ENCODE measurements around the gene SCAANT1. TPM values are rescaled to one million over a fixed set of nuclear protein-coding genes. Genes with fewer than 3 reads are reported as not detected.

Gene SCAANT1
- total RNA-seq, 1 experiment from 2014 or later = not detected

- H3K23me2 ChIP-seq (ENCODE audit: insufficient read length, low read depth, low read length, poor library complexity, severe bottlenecking) = no peaks in the 10 kb centered on the region
- no peak overlapping the region for H3K14ac ChIP-seq (ENCODE audit: insufficient read depth, low read length)
- no peaks in the 10 kb centered on the region for H3K9me3 ChIP-seq (ENCODE audit: control insufficient read depth, low read depth, low read length)
- no peak overlapping the region for H2BK5ac ChIP-seq (ENCODE audit: insufficient read length, low read length)
- H3K4ac ChIP-seq (ENCODE audit: low read depth, low read length) = no peak overlapping the region
- H3K79me2 ChIP-seq (ENCODE audit: insufficient read depth, low read length) = peaks cover 2% of the 10 kb centered on the region; the same call in 1 of the 2 replicates
- no peak overlapping the region for H4K5ac ChIP-seq (ENCODE audit: insufficient read length, low read depth, low read length)
- Mint-ChIP-seq H3K4me3 (no peak overlapping the region), H3K27ac (no peak overlapping the region), H3K9me3 (no peaks in the 10 kb centered on the region), H3K27me3 (ENCODE audit: low read depth) (no peaks in the 10 kb centered on the region), H3K4me1 (peaks cover 18 to 23% of the 10 kb centered on the region in 2 experiments), H3K36me3 (ENCODE audit: insufficient read depth in 1 of 3, low read depth in 3 of 3) (peaks cover 0 to 19% (median 19%) of the 10 kb centered on the region in 3 experiments; a peak in 4 of 7 replicates)
- no CpG with 5 or more reads among the region's 3 CpGs for WGBS (ENCODE audit: extremely low coverage, insufficient read length, low lambda C conversion rate)
- no peak overlapping the region for H4K91ac ChIP-seq (ENCODE audit: insufficient read length, low read depth, low read length)
- no peak overlapping the region for H2BK15ac ChIP-seq (ENCODE audit: low read depth, low read length)
- no peak overlapping the region for H2BK20ac ChIP-seq (ENCODE audit: low read depth, low read length, poor library complexity, severe bottlenecking)
- no peak overlapping the region for H3K9ac ChIP-seq (ENCODE audit: extremely low read depth, insufficient read length, low read length)
- no peak overlapping the region for H3K27ac ChIP-seq (ENCODE audit: insufficient read length, low read depth, low read length)
- H2AK5ac ChIP-seq (ENCODE audit: insufficient read length, low read length) = no peak overlapping the region
- no peak overlapping the region for H3K23ac ChIP-seq (ENCODE audit: insufficient read length, low read depth, low read length)
- no peak overlapping the region for H3T11ph ChIP-seq (ENCODE audit: low read length)
- no peak overlapping the region for H3K18ac ChIP-seq (ENCODE audit: insufficient read length, low read depth, low read length)
- no peak overlapping the region for H4K8ac ChIP-seq (replicated peaks; ENCODE audit: insufficient read length, low read depth, low read length)
- H3K56ac ChIP-seq (ENCODE audit: insufficient read length, low read depth, low read length) = no peak overlapping the region
- H3K27me3 ChIP-seq (ENCODE audit: insufficient read depth, low read length) = no peaks in the 10 kb centered on the region
- no peaks in the 10 kb centered on the region for H4K20me1 ChIP-seq (ENCODE audit: control insufficient read depth, insufficient read depth, insufficient read length)
- H2AFZ ChIP-seq (ENCODE audit: low read length) = no peak overlapping the region
- H3K4me1 ChIP-seq (ENCODE audit: insufficient read depth, low read length) = peaks cover 9% of the 10 kb centered on the region
- H2BK12ac ChIP-seq (ENCODE audit: insufficient read length, low read depth, low read length) = no peak overlapping the region
- no peak overlapping the region for H2BK120ac ChIP-seq (ENCODE audit: low read depth, low read length, poor library complexity, severe bottlenecking)
- H3K4me2 ChIP-seq (ENCODE audit: insufficient read depth, insufficient read length, low read length) = no peak overlapping the region
- H3K79me1 ChIP-seq (ENCODE audit: insufficient read depth, low read depth, low read length, poor library complexity, severe bottlenecking) = peaks cover under 1% of the 10 kb centered on the region
- no peak for DNase-seq
- TF ChIP-seq, protein P1, sequence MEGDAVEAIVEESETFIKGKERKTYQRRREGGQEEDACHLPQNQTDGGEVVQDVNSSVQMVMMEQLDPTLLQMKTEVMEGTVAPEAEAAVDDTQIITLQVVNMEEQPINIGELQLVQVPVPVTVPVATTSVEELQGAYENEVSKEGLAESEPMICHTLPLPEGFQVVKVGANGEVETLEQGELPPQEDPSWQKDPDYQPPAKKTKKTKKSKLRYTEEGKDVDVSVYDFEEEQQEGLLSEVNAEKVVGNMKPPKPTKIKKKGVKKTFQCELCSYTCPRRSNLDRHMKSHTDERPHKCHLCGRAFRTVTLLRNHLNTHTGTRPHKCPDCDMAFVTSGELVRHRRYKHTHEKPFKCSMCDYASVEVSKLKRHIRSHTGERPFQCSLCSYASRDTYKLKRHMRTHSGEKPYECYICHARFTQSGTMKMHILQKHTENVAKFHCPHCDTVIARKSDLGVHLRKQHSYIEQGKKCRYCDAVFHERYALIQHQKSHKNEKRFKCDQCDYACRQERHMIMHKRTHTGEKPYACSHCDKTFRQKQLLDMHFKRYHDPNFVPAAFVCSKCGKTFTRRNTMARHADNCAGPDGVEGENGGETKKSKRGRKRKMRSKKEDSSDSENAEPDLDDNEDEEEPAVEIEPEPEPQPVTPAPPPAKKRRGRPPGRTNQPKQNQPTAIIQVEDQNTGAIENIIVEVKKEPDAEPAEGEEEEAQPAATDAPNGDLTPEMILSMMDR (conservative IDR thresholded peaks at IDR 0.05) = no peak
Measured at GRCh38 chr3:63869940-63870614, 42.1 kb downstream of the SCAANT1 start.

Data from H9 (cell line).